ENCODE measurements around the gene EDEM3. TPM values are rescaled to one million over a fixed set of nuclear protein-coding genes. Genes with fewer than 3 reads are reported as not detected.

Gene EDEM3
- total RNA-seq, 1 donor from 2014 or later, result 24.1 TPM

DNA sequence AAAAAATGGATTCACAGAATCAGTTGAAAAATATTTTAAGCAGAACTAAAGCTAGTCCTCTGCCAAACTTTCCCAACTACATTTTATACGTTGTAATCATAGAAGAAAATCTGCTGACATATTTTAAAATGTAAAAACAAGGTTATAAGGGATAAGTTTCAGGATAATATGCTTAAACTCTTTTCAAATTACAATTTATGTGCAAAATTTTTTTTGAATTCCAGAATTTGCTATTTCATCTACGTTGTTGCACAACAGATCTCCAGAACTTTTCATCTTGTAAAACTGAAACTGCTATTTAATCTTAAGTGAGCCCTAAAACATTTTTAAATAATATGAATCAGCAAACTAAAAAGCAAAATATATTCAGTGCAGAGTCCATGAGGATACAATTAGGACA, 5.9 kb downstream of the EDEM3 start:
- no peak for DNase-seq (ENCODE audit: extremely low spot score in 2 of 2)
- TF ChIP-seq, protein P1, sequence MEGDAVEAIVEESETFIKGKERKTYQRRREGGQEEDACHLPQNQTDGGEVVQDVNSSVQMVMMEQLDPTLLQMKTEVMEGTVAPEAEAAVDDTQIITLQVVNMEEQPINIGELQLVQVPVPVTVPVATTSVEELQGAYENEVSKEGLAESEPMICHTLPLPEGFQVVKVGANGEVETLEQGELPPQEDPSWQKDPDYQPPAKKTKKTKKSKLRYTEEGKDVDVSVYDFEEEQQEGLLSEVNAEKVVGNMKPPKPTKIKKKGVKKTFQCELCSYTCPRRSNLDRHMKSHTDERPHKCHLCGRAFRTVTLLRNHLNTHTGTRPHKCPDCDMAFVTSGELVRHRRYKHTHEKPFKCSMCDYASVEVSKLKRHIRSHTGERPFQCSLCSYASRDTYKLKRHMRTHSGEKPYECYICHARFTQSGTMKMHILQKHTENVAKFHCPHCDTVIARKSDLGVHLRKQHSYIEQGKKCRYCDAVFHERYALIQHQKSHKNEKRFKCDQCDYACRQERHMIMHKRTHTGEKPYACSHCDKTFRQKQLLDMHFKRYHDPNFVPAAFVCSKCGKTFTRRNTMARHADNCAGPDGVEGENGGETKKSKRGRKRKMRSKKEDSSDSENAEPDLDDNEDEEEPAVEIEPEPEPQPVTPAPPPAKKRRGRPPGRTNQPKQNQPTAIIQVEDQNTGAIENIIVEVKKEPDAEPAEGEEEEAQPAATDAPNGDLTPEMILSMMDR (IDR thresholded peaks at IDR 0.05), result no peak
- no peak for TF ChIP-seq POLR2A (IDR thresholded peaks at IDR 0.05)
- TF ChIP-seq POLR2AphosphoS5 (IDR thresholded peaks at IDR 0.05; ENCODE audit: insufficient read depth in 1 of 2, low read depth in 1 of 2), result no peak
- Histone ChIP-seq H3K27ac (peak overlapping the region; percentile 9), H3K4me1 (peaks cover 36% of the 10 kb centered on the region), H3K36me3 (no peaks in the 10 kb centered on the region), H3K4me3 (no peak overlapping the region), H3K27me3 (no peaks in the 10 kb centered on the region), H3K9me3 (no peaks in the 10 kb centered on the region)
- intact Hi-C loops (cut with DNase I), result no loop called here

DNA sequence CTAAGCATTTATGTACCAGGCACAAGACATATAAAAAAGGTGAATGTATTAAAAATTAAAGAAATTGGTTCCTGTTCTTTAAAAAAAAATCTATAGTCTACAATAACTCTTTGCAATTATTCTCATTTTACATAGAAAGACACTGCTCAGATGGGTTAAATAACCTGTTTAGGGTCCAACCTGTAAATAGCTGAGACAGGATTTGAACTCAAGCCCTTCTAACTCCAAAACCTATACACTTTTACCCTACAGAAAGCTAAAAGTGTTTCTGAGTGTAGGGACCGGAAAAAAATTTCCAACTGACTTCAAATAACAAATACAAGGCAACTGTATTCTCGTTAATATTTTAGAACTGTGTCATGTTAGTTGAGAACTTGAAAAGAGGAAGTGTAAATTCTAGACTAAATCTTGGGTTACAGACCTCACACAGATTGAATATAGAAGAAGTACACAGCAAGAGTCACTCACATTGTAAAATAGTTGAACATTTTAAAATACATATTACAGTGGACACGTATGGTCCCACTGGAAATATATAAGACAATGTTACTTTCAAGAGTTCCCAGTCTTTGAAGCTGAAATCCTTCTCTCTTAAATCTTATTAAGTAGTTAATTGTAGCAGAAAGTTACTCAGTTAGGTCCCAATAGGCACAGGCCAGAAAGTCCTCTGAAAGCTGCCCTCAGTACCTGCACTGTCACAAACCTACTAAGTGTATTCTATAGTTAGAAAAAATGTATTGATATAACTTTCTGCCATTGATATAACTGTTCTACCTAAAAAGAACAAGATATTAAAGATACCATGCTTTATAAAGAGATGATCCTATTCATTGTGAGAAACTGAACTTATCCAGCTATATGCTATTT, 7.3 kb downstream of the EDEM3 start:
- Histone ChIP-seq H3K27ac (no peak overlapping the region), H3K4me3 (no peak overlapping the region), H3K4me1 (peaks cover 24% of the 10 kb centered on the region), H3K27me3 (no peaks in the 10 kb centered on the region), H3K9me3 (no peaks in the 10 kb centered on the region), H3K36me3 (no peaks in the 10 kb centered on the region)
- TF ChIP-seq POLR2A (IDR thresholded peaks at IDR 0.05) (no peak), POLR2AphosphoS5 (IDR thresholded peaks at IDR 0.05; ENCODE audit: insufficient read depth in 1 of 2, low read depth in 1 of 2) (no peak)
- TF ChIP-seq, protein P1 (IDR thresholded peaks at IDR 0.05), result no peak
- intact Hi-C loops (cut with DNase I), result no loop called here
- no peak for DNase-seq (ENCODE audit: extremely low spot score in 2 of 2)

DNA sequence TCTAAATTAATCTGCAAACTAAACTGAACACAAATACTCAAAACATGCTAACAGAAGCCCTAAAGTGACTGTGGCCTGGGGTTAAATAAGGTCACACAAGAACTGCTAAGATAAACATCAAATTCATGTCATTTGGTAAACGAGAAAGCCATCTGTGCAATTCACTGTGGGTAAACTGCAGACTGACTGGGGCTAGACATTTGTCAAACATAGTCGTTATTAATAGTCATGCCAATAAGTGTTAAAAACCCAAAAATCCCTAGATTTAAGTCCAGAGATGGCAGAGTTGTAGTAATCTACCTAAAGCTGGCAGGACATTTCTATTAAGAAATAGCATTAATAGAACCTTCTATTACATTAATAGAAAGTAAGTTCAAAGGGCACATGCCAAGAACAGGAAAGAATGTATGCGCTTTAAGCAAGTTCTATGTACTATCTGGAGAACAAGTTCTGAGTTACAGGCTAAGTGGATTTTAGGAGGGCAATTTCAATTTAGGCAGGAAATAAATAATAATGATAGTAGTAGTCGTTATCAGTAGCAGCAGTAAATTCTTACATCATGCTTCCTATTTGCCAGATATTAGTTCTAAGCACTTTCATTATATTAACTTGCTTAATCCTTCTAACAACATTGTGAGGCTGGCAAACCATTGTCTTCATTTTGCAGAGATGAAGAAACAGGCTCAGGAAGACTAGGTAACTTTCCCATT, 8.6 kb downstream of the EDEM3 start:
- TF ChIP-seq POLR2AphosphoS5 (IDR thresholded peaks at IDR 0.05; ENCODE audit: insufficient read depth in 1 of 2, low read depth in 1 of 2) (no peak), POLR2A (IDR thresholded peaks at IDR 0.05) (no peak)
- TF ChIP-seq, protein P1 (IDR thresholded peaks at IDR 0.05), result no peak
- H3K4me3 ChIP-seq, result no peak overlapping the region
- H3K4me1 ChIP-seq, result peaks cover 17% of the 10 kb centered on the region
- no peak for DNase-seq (ENCODE audit: extremely low spot score in 2 of 2)
- no peaks in the 10 kb centered on the region for H3K36me3 ChIP-seq
- no peaks in the 10 kb centered on the region for H3K27me3 ChIP-seq
- no peak overlapping the region for H3K27ac ChIP-seq
- H3K9me3 ChIP-seq, result no peaks in the 10 kb centered on the region
- intact Hi-C loops (cut with DNase I), result no loop called here

DNA sequence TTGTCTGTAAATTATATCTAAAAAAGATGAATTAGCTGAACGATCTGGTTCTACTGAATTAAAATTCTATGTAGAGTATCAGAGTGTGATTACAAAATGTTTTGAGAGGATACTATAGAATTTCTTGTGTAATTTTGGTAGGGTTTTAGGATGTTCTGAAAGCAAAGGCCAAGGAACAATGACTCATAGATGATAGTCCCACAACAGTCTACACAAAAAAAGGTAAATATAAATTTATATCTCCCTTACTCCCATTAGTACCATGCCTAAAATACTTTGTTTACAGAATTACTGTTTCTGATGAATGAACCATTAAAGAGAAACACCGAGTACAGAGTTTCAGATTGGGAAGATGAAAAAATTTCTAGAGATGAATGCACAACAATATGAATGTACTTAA, 9.5 kb downstream of the EDEM3 start:
- intact Hi-C loops (cut with DNase I), result no loop called here
- Histone ChIP-seq H3K36me3 (no peaks in the 10 kb centered on the region), H3K4me3 (no peak overlapping the region), H3K9me3 (no peaks in the 10 kb centered on the region), H3K27ac (no peak overlapping the region), H3K4me1 (peaks cover 17% of the 10 kb centered on the region), H3K27me3 (no peaks in the 10 kb centered on the region)
- no peak for TF ChIP-seq POLR2A (IDR thresholded peaks at IDR 0.05)
- no peak for DNase-seq (ENCODE audit: extremely low spot score in 2 of 2)

DNA sequence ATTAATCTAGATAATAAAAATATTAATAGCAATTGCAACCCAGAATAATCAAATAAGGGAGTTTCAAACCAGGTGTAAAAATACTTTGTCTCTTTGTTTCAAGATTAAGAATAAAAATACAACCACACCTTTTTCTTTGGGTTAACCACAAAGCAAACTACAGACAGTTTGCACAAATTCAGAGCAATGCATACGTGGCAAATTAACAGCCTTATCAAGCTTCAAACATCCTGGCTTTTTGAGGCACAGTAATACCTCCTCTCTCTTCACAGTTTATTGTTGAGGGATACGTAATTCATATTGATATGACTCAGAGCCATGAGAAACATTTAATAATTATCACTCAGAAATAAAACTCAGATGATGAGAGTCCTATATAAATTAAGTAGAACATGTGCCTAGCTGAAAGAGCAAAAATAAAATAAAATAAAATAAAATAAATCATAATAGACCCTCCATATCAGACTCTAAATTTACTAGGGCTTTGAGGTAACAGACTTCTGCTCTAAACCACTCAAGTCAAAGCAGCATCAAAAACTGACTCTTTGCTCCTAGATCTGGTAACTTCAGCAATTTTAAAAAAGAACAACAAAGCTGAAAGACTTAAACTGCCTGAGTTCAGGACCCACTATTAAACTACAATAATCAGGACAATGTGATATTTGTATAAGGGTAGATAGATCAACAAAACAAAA, 11.4 kb downstream of the EDEM3 start:
- intact Hi-C loops (cut with DNase I), result no loop called here
- Histone ChIP-seq H3K36me3 (no peaks in the 10 kb centered on the region), H3K27me3 (no peaks in the 10 kb centered on the region), H3K9me3 (no peaks in the 10 kb centered on the region), H3K4me1 (peaks cover 10% of the 10 kb centered on the region), H3K27ac (no peak overlapping the region), H3K4me3 (no peak overlapping the region)
- no peak for TF ChIP-seq POLR2A (IDR thresholded peaks at IDR 0.05)
- TF ChIP-seq POLR2AphosphoS5 (IDR thresholded peaks at IDR 0.05; ENCODE audit: insufficient read depth in 1 of 2, low read depth in 1 of 2), result no peak
- TF ChIP-seq, protein P1 (IDR thresholded peaks at IDR 0.05), result no peak
- DNase-seq (ENCODE audit: extremely low spot score in 2 of 2), result no peak

Data from vagina (tissue), 2 donors.